Measurements from ENCODE around the gene EHBP1. TPM values are rescaled to one million over a fixed set of nuclear protein-coding genes. Genes with fewer than 3 reads are reported as not detected.

The EHBP1 gene
- total and polyA plus RNA-seq, 2 experiments from 2014 or later: 27.2 to 47.9 TPM

- 0 out of 2 replicates have a peak, but pooled peaks cover 2% of the 10 kb centered on the region for H3K79me2 ChIP-seq (replicated peaks; ENCODE audit: insufficient read depth)
- no peaks in the 10 kb centered on the region for H3K27me3 ChIP-seq (ENCODE audit: insufficient read depth)
- no peaks in the 10 kb centered on the region for H3K9me2 ChIP-seq (ENCODE audit: insufficient read depth)
- Mint-ChIP-seq H3K4me1 (no peaks in the 10 kb centered on the region), H3K27me3 (ENCODE audit: insufficient read depth, low read depth, poor library complexity) (no peaks in the 10 kb centered on the region), H3K9me3 (peaks cover 16% of the 10 kb centered on the region), H3K36me3 (ENCODE audit: low read depth) (peaks cover 24% of the 10 kb centered on the region), H3K27ac (no peak overlapping the region), H3K4me3 (no peak overlapping the region; the same call in 2 of the 3 replicates)
- H3K27ac ChIP-seq (ENCODE audit: low read depth): no peak overlapping the region
- H2AFZ ChIP-seq: no peak overlapping the region
- DNase-seq (ENCODE audit: low spot score) (no peak), ATAC-seq (no peak)
- H3K36me3 ChIP-seq (ENCODE audit: insufficient read depth): no peaks in the 10 kb centered on the region
- H3K4me2 ChIP-seq: no peak overlapping the region
- no peaks in the 10 kb centered on the region for H3K4me1 ChIP-seq (ENCODE audit: insufficient read depth)
- peaks cover 3% of the 10 kb centered on the region; the same call in 1 of the 2 replicates for H4K20me1 ChIP-seq (replicated peaks; ENCODE audit: insufficient read depth)
- no peaks in the 10 kb centered on the region for H3F3A ChIP-seq (replicated peaks; ENCODE audit: low read depth)
- H3K4me3 ChIP-seq: no peak overlapping the region
- no peak for TF ChIP-seq EZH2 (IDR thresholded peaks at IDR 0.05; ENCODE audit: low read depth, unreplicated experiment)
- TF ChIP-seq ZNF331 (CRISPR knock-in tag; IDR thresholded peaks at IDR 0.05; ENCODE audit: low read depth): no peak
- no peak for TF ChIP-seq ZNF114 (CRISPR knock-in tag; IDR thresholded peaks at IDR 0.05)
- TF ChIP-seq CTCF (conservative IDR thresholded peaks at IDR 0.05; ENCODE audit: low read depth in 2 of 2): no peak
- TF ChIP-seq EZH2phosphoT487 (IDR thresholded peaks at IDR 0.05; ENCODE audit: unreplicated experiment): no peak
- TF ChIP-seq CREB1 (CRISPR knock-in tag; IDR thresholded peaks at IDR 0.05; ENCODE audit: low read depth): no peak
- TF ChIP-seq ZNF462 (CRISPR knock-in tag; IDR thresholded peaks at IDR 0.05): no peak
- TF ChIP-seq REST (IDR thresholded peaks at IDR 0.05; ENCODE audit: unreplicated experiment): no peak
These were observed 79.7 kb downstream of the EHBP1 start for GRCh38 chr2:62785216-62785615.

All from GM23338 (cell line).